Activated T-cell treated with anti-CD3 and anti-CD28 coated beads, Interleukin-2, amount 50 U/mL, for 72 hours (primary cell): Measurements from ENCODE around the gene PIK3R3. TPM values are rescaled to one million over a fixed set of nuclear protein-coding genes. Genes with fewer than 3 reads are reported as not detected.

Experiments
- ATAC-seq, 2 donors: fragments of 150-1000 bp; cut with Tn5 transposase; replicated peaks in 1 of 2; 2 replicates each; pipeline ENCODE4 v1.10.0; 2021; ENCODE audit warnings: moderate library complexity in 2 of 2, mild to moderate bottlenecking in 1 of 2
- DNase-seq, 2 donors: peaks; one replicate each; pipeline ENCODE4 v3.0.0; 2021 to 2022; ENCODE audit warnings: mixed read lengths in 1 of 2
- H3K27ac Mint-ChIP-seq: one replicate; pipeline ENCODE4 v1.8.0; 2022; ENCODE audit warnings: mild to moderate bottlenecking, moderate library complexity, mixed read lengths
- H3K27me3 Mint-ChIP-seq: one replicate; pipeline ENCODE4 v1.8.0; 2022; ENCODE audit warnings: low read depth, mixed read lengths
- H3K36me3 Mint-ChIP-seq, 2 donors: one replicate each; pipeline ENCODE4 v1.8.0; 2022; ENCODE audit warnings: mixed read lengths in 2 of 2, mild to moderate bottlenecking in 1 of 2; ENCODE audit not compliant: insufficient read depth in 2 of 2
- H3K4me1 Mint-ChIP-seq: one replicate; pipeline ENCODE4 v1.8.0; 2022; ENCODE audit warnings: low read depth, mixed read lengths
- H3K4me3 Mint-ChIP-seq, 2 donors: one replicate each; pipeline ENCODE4 v1.8.0; 2022; ENCODE audit warnings: mild to moderate bottlenecking in 2 of 2, mixed read lengths in 2 of 2, moderate library complexity in 2 of 2
- H3K9me3 Mint-ChIP-seq, 2 donors: one replicate each; pipeline ENCODE4 v1.8.0; 2022; ENCODE audit warnings: mixed read lengths in 2 of 2
- total RNA-seq, 2 donors: library from RNA; stranded (reverse); gene quantifications; one replicate each; pipeline ENCODE4 v1.2.3, GENCODE V29; 2022

Gene PIK3R3
- total RNA-seq, 2 donors from 2014 or later = 0.89 to 0.93 TPM

- Mint-ChIP-seq H3K9me3 (no peaks in the 10 kb centered on the region), H3K27ac (no peak overlapping the region), H3K4me3 (no peak overlapping the region), H3K36me3 (peaks cover 0 to 3% of the 10 kb centered on the region in 2 donors), H3K4me1 (no peaks in the 10 kb centered on the region), H3K27me3 (no peaks in the 10 kb centered on the region)
- ATAC-seq (no peak), DNase-seq (no peak)
These were observed 121.2 kb downstream of the PIK3R3 start for GRCh38 chr1:46011121-46011695.

GRCh38 chr1:46010611-46011010 lies 121.8 kb downstream of the PIK3R3 start:
- no peak overlapping the region for H3K27ac Mint-ChIP-seq
- no peak overlapping the region for H3K4me3 Mint-ChIP-seq
- H3K36me3 Mint-ChIP-seq = peaks cover 0 to 3% of the 10 kb centered on the region in 2 donors
- no peaks in the 10 kb centered on the region for H3K9me3 Mint-ChIP-seq
- no peaks in the 10 kb centered on the region for H3K27me3 Mint-ChIP-seq
- no peaks in the 10 kb centered on the region for H3K4me1 Mint-ChIP-seq
- DNase-seq = no peak
- no peak for ATAC-seq

GRCh38 chr1:46008585-46008984 lies 123.8 kb downstream of the PIK3R3 start:
- H3K27ac Mint-ChIP-seq = no peak overlapping the region
- peaks cover 0 to 3% of the 10 kb centered on the region in 2 donors for H3K36me3 Mint-ChIP-seq
- ATAC-seq (no peak), DNase-seq (no peak)
- H3K4me3 Mint-ChIP-seq = no peak overlapping the region
- H3K9me3 Mint-ChIP-seq = no peaks in the 10 kb centered on the region
- H3K4me1 Mint-ChIP-seq = no peaks in the 10 kb centered on the region
- no peaks in the 10 kb centered on the region for H3K27me3 Mint-ChIP-seq

GRCh38 chr1:46005594-46005993 lies 126.8 kb downstream of the PIK3R3 start:
- no peaks in the 10 kb centered on the region for H3K4me1 Mint-ChIP-seq
- H3K27me3 Mint-ChIP-seq = no peaks in the 10 kb centered on the region
- H3K9me3 Mint-ChIP-seq = no peaks in the 10 kb centered on the region
- no peak for ATAC-seq
- no peak for DNase-seq
- peaks cover 0 to 3% of the 10 kb centered on the region in 2 donors for H3K36me3 Mint-ChIP-seq
- no peak overlapping the region for H3K27ac Mint-ChIP-seq
- no peak overlapping the region for H3K4me3 Mint-ChIP-seq

- Mint-ChIP-seq H3K36me3 (peaks cover 0 to 3% of the 10 kb centered on the region in 2 donors), H3K4me3 (no peak overlapping the region), H3K27ac (no peak overlapping the region), H3K9me3 (no peaks in the 10 kb centered on the region), H3K4me1 (no peaks in the 10 kb centered on the region), H3K27me3 (no peaks in the 10 kb centered on the region)
- ATAC-seq = no peak
- DNase-seq = no peak
These were observed 127.9 kb downstream of the PIK3R3 start for GRCh38 chr1:46004492-46004891.

GRCh38 chr1:46003315-46003714 lies 129.1 kb downstream of the PIK3R3 start:
- Mint-ChIP-seq H3K4me3 (no peak overlapping the region), H3K36me3 (peaks cover 0 to 3% of the 10 kb centered on the region in 2 donors), H3K4me1 (no peaks in the 10 kb centered on the region), H3K27me3 (no peaks in the 10 kb centered on the region), H3K9me3 (no peaks in the 10 kb centered on the region), H3K27ac (no peak overlapping the region)
- no peak for ATAC-seq
- DNase-seq = no peak

GRCh38 chr1:46002551-46003150 lies 129.8 kb downstream of the PIK3R3 start:
- Mint-ChIP-seq H3K36me3 (peaks cover 0 to 3% of the 10 kb centered on the region in 2 donors), H3K9me3 (no peaks in the 10 kb centered on the region), H3K4me3 (no peak overlapping the region), H3K4me1 (no peaks in the 10 kb centered on the region), H3K27me3 (no peaks in the 10 kb centered on the region), H3K27ac (no peak overlapping the region)
- no peak for DNase-seq
- no peak for ATAC-seq

GRCh38 chr1:46001081-46001785 lies 131.2 kb downstream of the PIK3R3 start:
- DNase-seq (no peak), ATAC-seq (no peak)
- no peaks in the 10 kb centered on the region for H3K27me3 Mint-ChIP-seq
- H3K9me3 Mint-ChIP-seq = no peaks in the 10 kb centered on the region
- peaks cover 0 to 3% of the 10 kb centered on the region in 2 donors for H3K36me3 Mint-ChIP-seq
- H3K27ac Mint-ChIP-seq = no peak overlapping the region
- H3K4me1 Mint-ChIP-seq = no peaks in the 10 kb centered on the region
- H3K4me3 Mint-ChIP-seq = no peak overlapping the region

GRCh38 chr1:45999507-45999906 lies 132.9 kb downstream of the PIK3R3 start:
- H3K36me3 Mint-ChIP-seq = peaks cover 0 to 3% of the 10 kb centered on the region in 2 donors
- no peaks in the 10 kb centered on the region for H3K9me3 Mint-ChIP-seq
- DNase-seq (no peak), ATAC-seq (no peak)
- no peak overlapping the region for H3K4me3 Mint-ChIP-seq
- H3K4me1 Mint-ChIP-seq = no peaks in the 10 kb centered on the region
- no peak overlapping the region for H3K27ac Mint-ChIP-seq
- no peaks in the 10 kb centered on the region for H3K27me3 Mint-ChIP-seq

GRCh38 chr1:45998020-45998617 lies 134.3 kb downstream of the PIK3R3 start:
- H3K4me3 Mint-ChIP-seq = no peak overlapping the region
- no peaks in the 10 kb centered on the region for H3K4me1 Mint-ChIP-seq
- no peaks in the 10 kb centered on the region for H3K27me3 Mint-ChIP-seq
- no peaks in the 10 kb centered on the region for H3K9me3 Mint-ChIP-seq
- no peak overlapping the region for H3K27ac Mint-ChIP-seq
- DNase-seq = no peak
- no peak for ATAC-seq
- peaks cover 0 to 3% of the 10 kb centered on the region in 2 donors for H3K36me3 Mint-ChIP-seq

- no peak overlapping the region for H3K4me3 Mint-ChIP-seq
- DNase-seq (no peak), ATAC-seq (no peak)
- H3K27ac Mint-ChIP-seq = no peak overlapping the region
- no peaks in the 10 kb centered on the region for H3K4me1 Mint-ChIP-seq
- H3K36me3 Mint-ChIP-seq = peaks cover 0 to 5% of the 10 kb centered on the region in 2 donors
- no peaks in the 10 kb centered on the region for H3K27me3 Mint-ChIP-seq
- peaks cover 0 to 2% of the 10 kb centered on the region in 2 donors for H3K9me3 Mint-ChIP-seq
These were observed 137.1 kb downstream of the PIK3R3 start for GRCh38 chr1:45995298-45995697.

GRCh38 chr1:45994423-45994822 lies 138.0 kb downstream of the PIK3R3 start:
- ATAC-seq (no peak), DNase-seq (no peak)
- no peaks in the 10 kb centered on the region for H3K4me1 Mint-ChIP-seq
- peaks cover 0 to 2% of the 10 kb centered on the region in 2 donors for H3K36me3 Mint-ChIP-seq
- H3K4me3 Mint-ChIP-seq = no peak overlapping the region
- H3K9me3 Mint-ChIP-seq = peaks cover 0 to 2% of the 10 kb centered on the region in 2 donors
- no peaks in the 10 kb centered on the region for H3K27me3 Mint-ChIP-seq
- H3K27ac Mint-ChIP-seq = no peak overlapping the region
